CD4-positive, alpha-beta memory T cell (primary cell): Measurements from ENCODE around the gene TMEM45A. TPM values are rescaled to one million over a fixed set of nuclear protein-coding genes. Genes with fewer than 3 reads are reported as not detected.

Source experiments
- CTCF ChIA-PET: fragments of 350-600 bp; sonication (Branson Sonifier 250); formaldehyde crosslinking; loops from one replicate; lab custom pipeline; 2021; ENCODE audit warnings: inconsistent platforms; ENCODE audit not compliant: partially characterized antibody; lab: Charles Lee
- POLR2A ChIA-PET: fragments of 350-600 bp; sonication (Branson Sonifier 250); formaldehyde crosslinking; loops from one replicate; lab custom pipeline; 2021; ENCODE audit not compliant: partially characterized antibody; lab: Charles Lee
- DNase-seq, 5 donors: peaks; one replicate each; pipeline versions ENCODE4 v3.0.0 to v3.0.0-alpha.2; 2020 to 2022; ENCODE audit warnings: mixed read lengths in 1 of 5
- H3K27ac ChIP-seq: one replicate; pipeline ENCODE4 v1.7.0; 2013; ENCODE audit warnings: low read depth, low read length
- H3K27me3 ChIP-seq: 2 replicates; pipeline ENCODE4 v1.7.0; 2013; ENCODE audit warnings: mild to moderate bottlenecking, low read length, moderate library complexity; ENCODE audit not compliant: insufficient read depth
- H3K36me3 ChIP-seq: 2 replicates; pipeline ENCODE4 v1.7.0; 2013; ENCODE audit warnings: mild to moderate bottlenecking, low read length, moderate library complexity; ENCODE audit not compliant: insufficient read depth
- H3K4me1 ChIP-seq: 2 replicates; pipeline ENCODE4 v1.7.0; 2013; ENCODE audit warnings: mild to moderate bottlenecking, low read length, moderate library complexity; ENCODE audit not compliant: insufficient read depth
- H3K4me3 ChIP-seq, 2 donors: one replicate each; pipeline ENCODE4 v1.7.0; 2013; ENCODE audit warnings: low read length in 2 of 2, mild to moderate bottlenecking in 1 of 2
- H3K9me3 ChIP-seq, 2 donors: one replicate each; pipeline ENCODE4 v1.7.0; 2013; ENCODE audit warnings: low read length in 2 of 2, control low read depth in 1 of 2; ENCODE audit not compliant: control insufficient read depth in 1 of 2
- H3K27ac Mint-ChIP-seq, 7 donors: one replicate each; pipeline ENCODE4 v1.8.0; 2020 to 2021; ENCODE audit warnings: mixed read lengths in 7 of 7, mild to moderate bottlenecking in 6 of 7, inconsistent platforms in 3 of 7, moderate library complexity in 3 of 7
- H3K27me3 Mint-ChIP-seq, 2 donors: one replicate each; pipeline ENCODE4 v1.8.0; 2020 to 2021; ENCODE audit warnings: mixed read lengths in 2 of 2
- H3K36me3 Mint-ChIP-seq, 2 donors: one replicate each; pipeline ENCODE4 v1.8.0; 2020 to 2021; ENCODE audit warnings: mixed read lengths in 2 of 2, inconsistent platforms in 1 of 2, mild to moderate bottlenecking in 1 of 2
- H3K4me1 Mint-ChIP-seq, 4 donors: one replicate each; pipeline ENCODE4 v1.8.0; 2020 to 2021; ENCODE audit warnings: mixed read lengths in 4 of 4, mild to moderate bottlenecking in 1 of 4
- H3K4me3 Mint-ChIP-seq, 8 donors: one replicate each; pipeline ENCODE4 v1.8.0; 2020 to 2021; ENCODE audit warnings: mixed read lengths in 8 of 8, mild to moderate bottlenecking in 7 of 8, moderate library complexity in 6 of 8, inconsistent platforms in 3 of 8
- H3K9me3 Mint-ChIP-seq, 8 donors: one replicate each; pipeline ENCODE4 v1.8.0; 2020 to 2021; ENCODE audit warnings: mixed read lengths in 8 of 8, mild to moderate bottlenecking in 5 of 8, inconsistent platforms in 3 of 8, moderate library complexity in 1 of 8
- intact Hi-C: fragments of 100-400 bp; cut with micrococcal nuclease; formaldehyde crosslinking; loops from one replicate; pipeline ENCODE4 v1.15.1; 2023
- polyA plus RNA-seq, 2 donors: library from polyadenylated mRNA; unstranded; fragments of 300-500 nt; fragmentation: Illumina TruSeq; gene quantifications; one replicate each; pipeline ENCODE4 v1.2.3, GENCODE V29; 2021
- total RNA-seq, 2 experiments: library from RNA; stranded (reverse); gene quantifications; one replicate each; pipeline ENCODE4 v1.2.3, GENCODE V29; 2021

The TMEM45A gene
- total and polyA plus RNA-seq, 4 experiments from 2014 or later = 0.23 TPM; not detected in 3

DNA sequence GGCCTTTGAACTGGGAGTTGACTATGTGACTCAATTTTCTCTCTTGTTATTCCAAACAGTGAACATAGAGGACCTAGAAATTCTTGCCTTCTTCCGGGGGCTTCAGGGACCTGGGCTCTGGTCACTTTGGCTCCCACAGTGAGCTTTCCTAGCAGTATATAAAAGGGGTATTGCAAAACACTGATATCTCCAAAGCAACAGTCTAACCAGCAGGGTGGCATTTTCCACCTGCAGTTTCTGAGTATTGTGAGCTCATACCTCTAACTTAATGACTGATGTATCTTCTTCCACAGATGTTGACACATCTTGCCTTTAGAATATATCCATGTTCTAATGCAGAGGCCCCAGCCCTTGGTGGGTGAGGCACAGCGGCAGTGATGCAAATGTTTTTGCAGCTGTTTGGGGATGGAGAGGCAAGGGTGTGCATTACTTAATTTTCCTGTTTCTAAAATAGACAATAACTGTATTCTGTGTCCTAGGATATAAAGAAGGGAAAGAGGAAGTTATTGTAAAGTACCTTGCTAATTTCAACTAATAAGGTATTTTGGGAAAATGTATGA lies 71.3 kb downstream of the TMEM45A start:
- Histone ChIP-seq H3K36me3 (no peaks in the 10 kb centered on the region), H3K4me1 (no peaks in the 10 kb centered on the region), H3K4me3 (no peak overlapping the region), H3K9me3 (no peaks in the 10 kb centered on the region), H3K27me3 (no peaks in the 10 kb centered on the region), H3K27ac (no peak overlapping the region)
- no peaks in the 10 kb centered on the region for H3K9me3 Mint-ChIP-seq
- no peaks in the 10 kb centered on the region for H3K4me1 Mint-ChIP-seq
- H3K27ac Mint-ChIP-seq = no peak overlapping the region
- intact Hi-C loops = no loop called here
- peaks cover 0 to 1% of the 10 kb centered on the region in 2 donors for H3K27me3 Mint-ChIP-seq
- ChIA-PET CTCF (no interaction called here), POLR2A (no interaction called here)
- DNase-seq = no peak
- H3K36me3 Mint-ChIP-seq = no peaks in the 10 kb centered on the region
- no peak overlapping the region for H3K4me3 Mint-ChIP-seq

DNA sequence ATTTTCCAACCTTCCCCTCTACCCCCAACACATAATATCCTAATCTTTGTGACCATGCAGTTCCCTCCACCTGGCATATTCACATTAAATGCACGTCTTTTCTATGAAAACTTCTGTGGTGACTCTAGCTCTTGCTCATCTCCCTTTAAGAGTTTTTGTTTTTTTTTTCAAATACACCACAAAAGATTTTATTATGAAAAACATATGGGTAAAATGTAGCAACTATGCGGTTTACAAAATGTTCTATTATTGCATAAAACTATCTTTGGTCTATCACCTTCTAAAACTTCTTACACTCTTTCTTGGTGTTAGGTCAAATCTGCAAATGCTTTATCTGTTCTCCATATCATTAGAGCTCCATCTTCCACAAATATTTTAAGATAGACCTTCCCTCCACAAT lies 78.4 kb downstream of the TMEM45A start:
- ChIA-PET POLR2A (no interaction called here), CTCF (interaction anchor here (1.7 kb wide), 2 partner anchors 19 to 21 kb away, joined by 4 to 6 read pairs; no protein-coding TSS in a partner anchor)
- no peaks in the 10 kb centered on the region for H3K36me3 ChIP-seq
- no peak overlapping the region for H3K27ac ChIP-seq
- H3K36me3 Mint-ChIP-seq = no peaks in the 10 kb centered on the region
- no peaks in the 10 kb centered on the region for H3K4me1 Mint-ChIP-seq
- no peaks in the 10 kb centered on the region for H3K9me3 ChIP-seq
- no peaks in the 10 kb centered on the region for H3K9me3 Mint-ChIP-seq
- H3K4me1 ChIP-seq = no peaks in the 10 kb centered on the region
- no peaks in the 10 kb centered on the region for H3K27me3 ChIP-seq
- intact Hi-C loops = no loop called here
- H3K4me3 ChIP-seq = no peak overlapping the region
- no peak for DNase-seq
- no peak overlapping the region for H3K27ac Mint-ChIP-seq
- H3K27me3 Mint-ChIP-seq = peaks cover 0 to 2% of the 10 kb centered on the region in 2 donors
- H3K4me3 Mint-ChIP-seq = no peak overlapping the region

GRCh38 chr3:100574536-100574935 lies 82.1 kb downstream of the TMEM45A start:
- H3K9me3 ChIP-seq = no peaks in the 10 kb centered on the region
- intact Hi-C loops = no loop called here
- H3K4me1 ChIP-seq = no peaks in the 10 kb centered on the region
- Mint-ChIP-seq H3K27me3 (peaks cover 0 to 3% of the 10 kb centered on the region in 2 donors), H3K27ac (no peak overlapping the region), H3K4me1 (no peaks in the 10 kb centered on the region), H3K36me3 (no peaks in the 10 kb centered on the region), H3K9me3 (no peaks in the 10 kb centered on the region), H3K4me3 (no peak overlapping the region)
- H3K36me3 ChIP-seq = no peaks in the 10 kb centered on the region
- CTCF ChIA-PET = interaction anchor here (1.0 to 8.1 kb wide), 3 partner anchors 9 to 16 kb away, joined by 3 to 54 read pairs (median 3); no protein-coding TSS in a partner anchor
- no peaks in the 10 kb centered on the region for H3K27me3 ChIP-seq
- no peak overlapping the region for H3K4me3 ChIP-seq
- POLR2A ChIA-PET = no interaction called here
- no peak for DNase-seq
- no peak overlapping the region for H3K27ac ChIP-seq

DNA sequence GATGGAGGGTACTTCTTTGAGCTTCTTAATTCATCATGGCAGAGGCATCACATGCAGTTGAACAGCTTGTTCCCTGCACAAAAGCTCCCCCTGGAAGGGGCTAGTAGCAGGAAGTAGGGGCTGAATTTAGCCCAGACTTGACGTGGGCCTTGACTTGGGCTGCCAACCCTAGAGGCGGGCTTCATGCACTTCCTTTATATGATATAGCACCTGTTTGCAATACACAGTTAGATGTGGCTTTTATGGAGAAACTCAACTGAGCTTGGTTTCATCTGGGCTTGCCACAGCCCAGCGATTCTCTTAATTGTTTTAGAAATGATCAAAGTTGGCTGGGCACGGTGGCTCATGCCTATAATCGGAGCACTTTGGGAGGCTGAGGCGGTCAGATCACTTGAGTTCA lies 83.3 kb downstream of the TMEM45A start:
- no peaks in the 10 kb centered on the region for H3K4me1 ChIP-seq
- DNase-seq = no peak
- Mint-ChIP-seq H3K36me3 (no peaks in the 10 kb centered on the region), H3K27ac (no peak overlapping the region), H3K27me3 (peaks cover 0 to 1% of the 10 kb centered on the region in 2 donors), H3K4me1 (no peaks in the 10 kb centered on the region), H3K9me3 (no peaks in the 10 kb centered on the region), H3K4me3 (no peak overlapping the region)
- H3K27me3 ChIP-seq = no peaks in the 10 kb centered on the region
- CTCF ChIA-PET = interaction anchor here (1.5 to 8.1 kb wide), 2 partner anchors 10 to 15 kb away, joined by 3 to 54 read pairs; no protein-coding TSS in a partner anchor
- POLR2A ChIA-PET = no interaction called here
- intact Hi-C loops = no loop called here
- no peak overlapping the region for H3K4me3 ChIP-seq
- no peak overlapping the region for H3K27ac ChIP-seq
- H3K36me3 ChIP-seq = no peaks in the 10 kb centered on the region
- no peaks in the 10 kb centered on the region for H3K9me3 ChIP-seq

GRCh38 chr3:100577382-100578008 lies 85.1 kb downstream of the TMEM45A start:
- Histone ChIP-seq H3K4me3 (no peak overlapping the region), H3K27me3 (no peaks in the 10 kb centered on the region), H3K4me1 (no peaks in the 10 kb centered on the region), H3K27ac (no peak overlapping the region), H3K9me3 (no peaks in the 10 kb centered on the region), H3K36me3 (no peaks in the 10 kb centered on the region)
- H3K4me1 Mint-ChIP-seq = no peaks in the 10 kb centered on the region
- intact Hi-C loops = no loop called here
- H3K9me3 Mint-ChIP-seq = no peaks in the 10 kb centered on the region
- CTCF ChIA-PET = interaction anchor here (1.6 to 8.1 kb wide), 2 partner anchors 9 to 13 kb away, joined by 4 to 54 read pairs; no protein-coding TSS in a partner anchor
- POLR2A ChIA-PET = no interaction called here
- H3K36me3 Mint-ChIP-seq = no peaks in the 10 kb centered on the region
- H3K27ac Mint-ChIP-seq = no peak overlapping the region
- no peak for DNase-seq
- H3K4me3 Mint-ChIP-seq = no peak overlapping the region
- H3K27me3 Mint-ChIP-seq = peaks cover 1 to 3% of the 10 kb centered on the region in 2 donors

GRCh38 chr3:100578646-100579045 lies 86.2 kb downstream of the TMEM45A start:
- intact Hi-C loops = no loop called here
- no peaks in the 10 kb centered on the region for H3K36me3 Mint-ChIP-seq
- no peak overlapping the region for H3K4me3 Mint-ChIP-seq
- H3K9me3 ChIP-seq = no peaks in the 10 kb centered on the region
- no peaks in the 10 kb centered on the region for H3K27me3 ChIP-seq
- no peak overlapping the region for H3K27ac ChIP-seq
- ChIA-PET CTCF (interaction anchor here (8.1 kb wide), 1 partner anchor 12 kb away, joined by 54 read pairs; no protein-coding TSS in a partner anchor), POLR2A (no interaction called here)
- H3K27ac Mint-ChIP-seq = no peak overlapping the region
- peaks cover 1 to 3% of the 10 kb centered on the region in 2 donors for H3K27me3 Mint-ChIP-seq
- H3K4me1 Mint-ChIP-seq = no peaks in the 10 kb centered on the region
- no peak for DNase-seq
- no peaks in the 10 kb centered on the region for H3K9me3 Mint-ChIP-seq
- no peaks in the 10 kb centered on the region for H3K36me3 ChIP-seq
- no peaks in the 10 kb centered on the region for H3K4me1 ChIP-seq
- no peak overlapping the region for H3K4me3 ChIP-seq

DNA sequence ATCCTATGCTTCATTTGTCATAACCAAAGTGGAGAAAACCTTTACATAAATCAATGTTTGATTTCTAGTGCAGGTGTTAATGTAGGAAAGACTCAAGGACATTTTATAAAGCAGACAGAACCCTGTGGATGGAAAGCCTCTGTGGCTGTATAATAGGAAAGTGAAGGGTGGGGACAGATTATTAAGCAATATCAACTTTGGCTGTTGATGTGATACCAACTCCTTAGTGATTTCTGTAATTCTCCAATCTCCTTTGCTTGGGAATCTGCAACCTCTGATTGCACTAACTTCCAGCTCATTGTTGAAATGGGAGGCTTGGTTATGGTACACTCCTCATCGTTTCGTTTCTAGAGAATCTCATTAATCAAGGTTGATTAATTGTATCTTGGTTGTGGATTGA lies 87.7 kb downstream of the TMEM45A start:
- Mint-ChIP-seq H3K9me3 (no peaks in the 10 kb centered on the region), H3K27ac (no peak overlapping the region), H3K4me3 (no peak overlapping the region), H3K27me3 (peaks cover 1 to 3% of the 10 kb centered on the region in 2 donors), H3K36me3 (no peaks in the 10 kb centered on the region), H3K4me1 (no peaks in the 10 kb centered on the region)
- Histone ChIP-seq H3K4me3 (no peak overlapping the region), H3K9me3 (no peaks in the 10 kb centered on the region), H3K36me3 (no peaks in the 10 kb centered on the region), H3K27ac (no peak overlapping the region), H3K27me3 (no peaks in the 10 kb centered on the region), H3K4me1 (no peaks in the 10 kb centered on the region)
- ChIA-PET CTCF (interaction anchor here (0.7 to 8.1 kb wide), 2 partner anchors 11 to 772 kb away, joined by 3 to 54 read pairs; no protein-coding TSS in a partner anchor), POLR2A (no interaction called here)
- intact Hi-C loops = no loop called here
- no peak for DNase-seq
